ENCODE results near the gene TPGS1. TPM values are rescaled to one million over a fixed set of nuclear protein-coding genes. Genes with fewer than 3 reads are reported as not detected.

The TPGS1 gene
- total RNA-seq, 8 experiments from 2014 or later, result 5.2 to 15.1 (median 8.2) TPM

GRCh38 chr19:508204-509150 is 1.2 kb downstream of the TPGS1 start:
- in situ Hi-C loops (cut with MboI; ENCODE audit: low pct_unique_long_range_greater_than_20kb in 2 of 9, low sequenced_read_pairs in 9 of 9, unreplicated experiment in 9 of 9), result no loop called here
- 0 to 100% (median 62%) methylated on average over 1 to 12 of the region's 32 CpGs; no CpG with 5 or more reads in 2 of the 10 experiments for whole genome bisulfite sequencing, 10 experiments
- H3K4me1 ChIP-seq (replicated peaks in 1 of 2), result peaks cover 22 to 35% of the 10 kb centered on the region in 2 donors
- H3K4me3 ChIP-seq, result peak overlapping the region; percentile 69 to 92 (median 73)
- H3K27ac ChIP-seq, result peak overlapping the region in 1 of 2 donors; percentile 100
- ATAC-seq (replicated peaks in 6 of 8), result no peak

GRCh38 chr19:510606-511100 is 3.4 kb downstream of the TPGS1 start:
- Histone ChIP-seq H3K4me3 (no peak overlapping the region), H3K27ac (peak overlapping the region in 1 of 2 donors; percentile 69), H3K4me1 (replicated peaks in 1 of 2) (peaks cover 22 to 35% of the 10 kb centered on the region in 2 donors)
- peak in 6 of 8 experiments; percentile 1 to 38 (median 18) for ATAC-seq (replicated peaks in 6 of 8)
- 0 to 80% (median 28%) methylated on average over 1 to 6 of the region's 21 CpGs; no CpG with 5 or more reads in 5 of the 10 experiments for WGBS, 10 experiments
- in situ Hi-C loops (cut with MboI; ENCODE audit: low pct_unique_long_range_greater_than_20kb in 2 of 9, low sequenced_read_pairs in 9 of 9, unreplicated experiment in 9 of 9), result no loop called here

- in situ Hi-C loops (cut with MboI; ENCODE audit: low pct_unique_long_range_greater_than_20kb in 2 of 9, low sequenced_read_pairs in 9 of 9, unreplicated experiment in 9 of 9), result no loop called here
- H3K27ac ChIP-seq, result peak overlapping the region in 1 of 2 donors; percentile 69
- peak in 2 of 8 experiments; percentile 1 to 7 for ATAC-seq (replicated peaks in 6 of 8)
- 10 to 81% (median 70%) methylated on average over 2 to 10 of the region's 30 CpGs; no CpG with 5 or more reads in 4 of the 10 experiments for WGBS, 10 experiments
- H3K4me1 ChIP-seq (replicated peaks in 1 of 2), result peaks cover 18 to 31% of the 10 kb centered on the region in 2 donors
- no peak overlapping the region for H3K4me3 ChIP-seq
Observed at GRCh38 chr19:511101-511851, 4.0 kb downstream of the TPGS1 start.

- no peak overlapping the region for H3K4me3 ChIP-seq
Observed at GRCh38 chr19:512547-513365, 5.5 kb downstream of the TPGS1 start.

GRCh38 chr19:513368-514165 is 6.3 kb downstream of the TPGS1 start:
- Histone ChIP-seq H3K27ac (peak overlapping the region in 1 of 2 donors; percentile 71), H3K4me3 (no peak overlapping the region), H3K4me1 (replicated peaks in 1 of 2) (peaks cover 13 to 24% of the 10 kb centered on the region in 2 donors)
- 85 to 100% (median 97%) methylated on average over 1 to 7 of the region's 10 CpGs; no CpG with 5 or more reads in 4 of the 10 experiments for WGBS, 10 experiments
- in situ Hi-C loops (cut with MboI; ENCODE audit: low pct_unique_long_range_greater_than_20kb in 2 of 9, low sequenced_read_pairs in 9 of 9, unreplicated experiment in 9 of 9), result no loop called here
- no peak for ATAC-seq (replicated peaks in 6 of 8)

More at GRCh38 chr19:512547-513365, 5.5 kb downstream of the TPGS1 start:
- Histone ChIP-seq H3K4me1 (replicated peaks in 1 of 2) (peaks cover 16 to 28% of the 10 kb centered on the region in 2 donors), H3K27ac (peak overlapping the region in 1 of 2 donors; percentile 71)
- in situ Hi-C loops (cut with MboI; ENCODE audit: low pct_unique_long_range_greater_than_20kb in 2 of 9, low sequenced_read_pairs in 9 of 9, unreplicated experiment in 9 of 9), result no loop called here
- peak in 5 of 8 experiments; percentile 24 to 62 (median 30) for ATAC-seq (replicated peaks in 6 of 8)
- 20 to 82% (median 55%) methylated on average over 2 to 6 of the region's 62 CpGs; no CpG with 5 or more reads in 6 of the 10 experiments for whole genome bisulfite sequencing, 10 experiments

- no peak for ATAC-seq (replicated peaks in 6 of 8)
- no peak overlapping the region for H3K4me3 ChIP-seq
- H3K4me1 ChIP-seq (replicated peaks in 1 of 2), result peaks cover 15 to 28% of the 10 kb centered on the region in 2 donors
- in situ Hi-C loops (cut with MboI; ENCODE audit: low pct_unique_long_range_greater_than_20kb in 2 of 9, low sequenced_read_pairs in 9 of 9, unreplicated experiment in 9 of 9), result no loop called here
- WGBS, 10 experiments, result 85 to 100% (median 100%) methylated on average over 1 to 6 of the region's 9 CpGs; no CpG with 5 or more reads in 3 of the 10 experiments
- H3K27ac ChIP-seq, result no peak overlapping the region
Observed at GRCh38 chr19:514166-514663, 6.9 kb downstream of the TPGS1 start.

- H3K27ac ChIP-seq, result no peak overlapping the region
- ATAC-seq (replicated peaks in 6 of 8), result peak; percentile 44 to 82 (median 76)
- in situ Hi-C loops (cut with MboI; ENCODE audit: low pct_unique_long_range_greater_than_20kb in 2 of 9, low sequenced_read_pairs in 9 of 9, unreplicated experiment in 9 of 9), result no loop called here
- no peak overlapping the region for H3K4me3 ChIP-seq
- WGBS, 10 experiments, result no CpG with 5 or more reads among the region's 10 CpGs
- H3K4me1 ChIP-seq (replicated peaks in 1 of 2), result peaks cover 6 to 9% of the 10 kb centered on the region in 2 donors
Observed at GRCh38 chr19:517721-518597, 10.7 kb downstream of the TPGS1 start.

- Histone ChIP-seq H3K27ac (no peak overlapping the region), H3K4me3 (no peak overlapping the region), H3K4me1 (replicated peaks in 1 of 2) (peaks cover 2 to 5% of the 10 kb centered on the region in 2 donors)
- peak in 3 of 8 experiments; percentile 5 to 11 (median 11) for ATAC-seq (replicated peaks in 6 of 8)
- 70 to 100% (median 88%) methylated on average over 2 to 10 of the region's 58 CpGs; no CpG with 5 or more reads in 7 of the 10 experiments for WGBS, 10 experiments
- in situ Hi-C loops (cut with MboI; ENCODE audit: low pct_unique_long_range_greater_than_20kb in 2 of 9, low sequenced_read_pairs in 9 of 9, unreplicated experiment in 9 of 9), result no loop called here
Observed at GRCh38 chr19:518598-519231, 11.4 kb downstream of the TPGS1 start.

- WGBS, 10 experiments, result 100% methylated on average over 3 of the region's 45 CpGs; no CpG with 5 or more reads in 8 of the 10 experiments
- no peak for ATAC-seq (replicated peaks in 6 of 8)
- no peak overlapping the region for H3K4me3 ChIP-seq
- H3K4me1 ChIP-seq (replicated peaks in 1 of 2), result peaks cover 6 to 11% of the 10 kb centered on the region in 2 donors
- in situ Hi-C loops (cut with MboI; ENCODE audit: low pct_unique_long_range_greater_than_20kb in 2 of 9, low sequenced_read_pairs in 9 of 9, unreplicated experiment in 9 of 9), result no loop called here
- H3K27ac ChIP-seq, result no peak overlapping the region
Observed at GRCh38 chr19:519449-519865, 12.2 kb downstream of the TPGS1 start.

- whole genome bisulfite sequencing, 10 experiments, result 75 to 100% (median 87%) methylated on average over 2 to 6 of the region's 12 CpGs; no CpG with 5 or more reads in 4 of the 10 experiments
- no peak overlapping the region for H3K27ac ChIP-seq
- in situ Hi-C loops (cut with MboI; ENCODE audit: low pct_unique_long_range_greater_than_20kb in 2 of 9, low sequenced_read_pairs in 9 of 9, unreplicated experiment in 9 of 9), result no loop called here
- H3K4me1 ChIP-seq (replicated peaks in 1 of 2), result peaks cover 6 to 16% of the 10 kb centered on the region in 2 donors
- ATAC-seq (replicated peaks in 6 of 8), result no peak
- H3K4me3 ChIP-seq, result no peak overlapping the region
Observed at GRCh38 chr19:522726-523125, 15.4 kb downstream of the TPGS1 start.
